NCI-H345 treated with DMSO at 0.1 percent for 48 hours (cell line): ENCODE results near the gene CHSY3.

Experiments
- DNase-seq: peaks from one replicate; lab custom pipeline; 2025; ENCODE audit not compliant: unreplicated experiment; lab: John Stamatoyannopoulos, UW

CHSY3 gene

DNA sequence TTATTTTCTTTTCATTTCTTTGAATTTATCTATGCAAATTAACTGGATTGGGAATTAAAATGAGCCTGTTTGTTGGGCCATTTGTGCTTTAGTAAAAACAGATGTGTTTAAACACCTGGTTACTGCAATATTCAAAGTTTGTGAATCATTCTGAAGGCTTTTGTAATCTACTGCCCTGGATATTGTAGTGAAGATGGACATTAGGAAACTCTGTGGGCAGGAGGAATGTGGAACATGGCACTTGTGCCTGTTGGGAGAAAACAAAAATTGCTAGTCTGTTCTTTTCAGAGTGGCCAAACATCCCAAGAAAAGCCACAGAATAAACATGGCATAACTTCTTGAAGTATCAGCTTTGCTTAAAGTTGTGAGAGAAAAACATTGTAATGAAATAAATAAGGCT, 40.8 kb downstream of the CHSY3 start:
- DNase-seq: no peak

DNA sequence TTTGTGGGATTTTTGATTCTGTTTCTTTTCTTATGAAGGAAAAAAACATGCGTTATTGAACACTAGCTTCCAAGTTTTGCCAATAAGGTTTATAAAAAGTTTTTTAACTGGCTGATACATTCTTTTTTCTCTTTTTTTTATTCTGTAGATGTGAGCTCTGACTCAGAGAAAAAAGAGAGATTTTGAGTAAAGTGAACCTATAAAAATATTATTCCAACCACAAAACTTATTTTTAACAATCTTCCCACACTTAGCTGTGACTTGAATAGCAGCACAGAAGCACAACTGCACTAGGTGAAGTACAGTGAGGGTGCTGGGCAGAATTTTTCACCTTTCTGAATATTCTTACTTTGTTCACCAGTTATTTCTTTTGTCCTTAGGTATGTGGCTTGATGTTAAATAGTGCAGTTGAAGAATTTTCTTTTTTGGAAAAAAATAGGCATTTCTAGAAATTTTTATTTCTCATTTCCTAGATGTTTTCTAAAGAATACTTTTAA, 41.6 kb downstream of the CHSY3 start:
- no peak for DNase-seq

DNA sequence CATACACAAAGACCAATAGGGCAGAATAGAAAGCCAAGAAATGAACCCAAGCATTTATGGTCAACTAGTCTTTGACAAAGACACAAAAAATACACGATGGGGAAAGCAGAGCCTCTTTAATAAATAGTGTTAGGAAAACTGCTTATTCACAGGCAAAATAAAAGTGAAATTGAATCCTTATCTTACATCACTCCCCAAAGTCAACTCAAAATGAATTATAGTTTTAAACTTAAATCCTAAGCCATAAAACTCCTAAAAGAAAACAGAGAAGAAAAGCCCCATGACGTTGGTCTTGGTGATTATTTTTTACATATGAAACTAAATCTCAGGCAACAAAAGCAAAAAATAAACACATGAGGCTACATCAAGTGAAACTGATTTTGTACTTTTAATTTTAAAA, 46.8 kb downstream of the CHSY3 start:
- no peak for DNase-seq

DNA sequence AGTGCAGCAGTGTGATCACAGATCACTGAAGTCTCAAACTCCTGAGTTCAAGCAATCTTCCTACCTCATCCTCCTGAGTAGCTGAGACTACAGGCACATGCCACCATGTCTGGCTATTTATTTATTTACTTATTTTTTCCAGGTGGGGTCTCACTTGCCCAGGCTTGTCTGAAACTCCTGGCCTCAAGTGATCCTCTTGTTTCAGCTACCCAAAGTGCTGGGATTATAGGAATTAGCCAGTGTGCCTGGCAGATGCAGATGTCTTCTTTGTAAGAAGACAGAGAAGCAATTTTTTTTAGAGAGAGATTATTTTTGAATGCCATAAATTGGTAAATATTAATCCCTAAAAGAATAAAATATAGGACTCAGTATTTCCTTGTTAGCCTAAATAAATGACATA, 54.3 kb downstream of the CHSY3 start:
- no peak for DNase-seq

DNA sequence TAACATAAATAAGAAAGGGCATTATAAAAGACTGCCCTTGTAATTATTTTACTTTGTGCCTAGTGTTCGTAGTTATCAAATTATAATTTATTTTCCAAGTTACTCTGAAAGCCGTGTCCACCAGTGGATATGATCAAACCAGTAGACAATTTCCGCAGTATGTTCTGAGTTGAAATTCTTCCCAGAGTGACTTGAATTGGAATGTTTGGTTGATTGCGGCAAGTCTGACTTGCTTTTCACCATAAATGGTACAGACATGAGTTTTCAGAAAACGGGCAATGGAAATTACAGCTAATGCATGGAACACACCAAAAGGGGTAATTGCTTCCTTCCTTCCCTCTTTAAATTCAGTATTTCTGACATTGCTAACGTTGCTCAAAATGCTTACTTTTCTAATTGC, 56.6 kb downstream of the CHSY3 start:
- DNase-seq: no peak

DNA sequence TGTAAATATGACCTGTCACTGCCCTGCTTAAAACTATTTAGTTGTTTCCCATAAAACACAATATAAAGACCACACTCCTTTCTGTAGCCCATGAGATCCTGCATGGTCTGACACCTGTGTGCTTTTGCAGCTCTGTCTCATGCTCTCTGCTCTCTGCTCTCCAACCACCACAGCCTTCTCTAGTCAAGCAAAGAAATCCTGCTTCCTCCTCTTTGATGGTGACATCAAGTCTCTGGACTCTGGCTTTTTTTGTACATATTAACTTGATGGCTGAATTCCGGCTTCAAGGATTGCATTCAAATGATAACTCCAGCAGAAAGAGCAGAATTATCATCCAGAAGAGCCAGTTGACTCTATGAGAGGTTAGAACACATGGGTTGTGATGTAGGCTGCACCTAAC, 58.2 kb downstream of the CHSY3 start:
- no peak for DNase-seq

DNA sequence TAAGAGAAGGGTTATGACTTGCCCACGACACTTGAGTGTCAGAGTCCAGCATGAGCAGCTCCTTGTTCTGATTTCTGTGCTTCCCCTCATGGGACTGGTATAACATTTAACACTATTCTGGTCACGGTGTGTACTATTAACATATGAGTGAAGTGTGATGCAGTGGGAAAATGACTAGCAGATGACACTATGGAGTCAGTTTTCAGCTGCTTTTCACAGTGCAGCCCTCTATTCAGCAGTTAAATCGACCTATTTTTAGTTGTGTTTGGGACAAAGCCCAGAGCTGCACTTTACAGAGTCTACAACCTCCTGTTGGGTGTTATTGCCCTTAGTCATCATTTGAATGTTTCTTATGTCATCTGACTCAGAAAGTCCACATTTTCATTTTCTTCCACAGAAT, 59.1 kb downstream of the CHSY3 start:
- no peak for DNase-seq

DNA sequence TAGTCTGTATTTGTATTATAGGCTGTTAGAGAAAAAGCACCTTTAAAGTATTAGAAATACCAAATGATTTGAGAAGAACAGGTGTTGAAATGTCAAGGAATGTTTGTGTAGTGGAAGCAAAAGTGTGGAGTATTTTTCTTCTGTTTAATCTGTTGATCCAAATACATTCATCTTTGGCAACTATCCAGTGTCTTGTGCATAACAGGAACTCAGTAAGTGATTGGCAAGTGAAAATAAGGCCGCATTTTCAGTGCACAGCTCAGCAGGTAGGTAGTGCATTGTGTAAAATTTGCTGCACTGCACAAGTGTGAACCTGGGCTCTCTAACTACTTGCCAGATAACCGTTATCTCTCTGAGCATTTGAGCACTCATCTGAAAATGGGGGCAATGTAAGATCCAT, 61.8 kb downstream of the CHSY3 start:
- DNase-seq: no peak

DNA sequence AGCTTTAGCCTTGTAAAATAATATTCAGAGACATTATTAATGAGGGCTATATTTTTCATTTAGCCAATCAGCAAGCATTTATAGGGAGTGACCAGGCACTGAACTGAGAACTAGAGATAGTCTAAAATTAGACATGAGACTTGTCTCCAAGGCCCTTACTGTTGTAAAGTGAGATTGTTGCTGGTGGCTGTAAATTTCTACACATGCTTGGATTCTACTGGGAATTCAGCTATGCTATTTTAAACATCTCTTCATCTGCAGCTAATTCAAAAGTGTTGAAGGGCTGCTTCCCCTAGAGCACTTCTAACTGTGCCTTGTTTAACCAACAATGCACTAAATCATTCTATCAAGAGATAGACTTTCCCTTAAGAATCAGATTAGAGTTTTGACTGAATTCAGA, 67.4 kb downstream of the CHSY3 start:
- DNase-seq: no peak

DNA sequence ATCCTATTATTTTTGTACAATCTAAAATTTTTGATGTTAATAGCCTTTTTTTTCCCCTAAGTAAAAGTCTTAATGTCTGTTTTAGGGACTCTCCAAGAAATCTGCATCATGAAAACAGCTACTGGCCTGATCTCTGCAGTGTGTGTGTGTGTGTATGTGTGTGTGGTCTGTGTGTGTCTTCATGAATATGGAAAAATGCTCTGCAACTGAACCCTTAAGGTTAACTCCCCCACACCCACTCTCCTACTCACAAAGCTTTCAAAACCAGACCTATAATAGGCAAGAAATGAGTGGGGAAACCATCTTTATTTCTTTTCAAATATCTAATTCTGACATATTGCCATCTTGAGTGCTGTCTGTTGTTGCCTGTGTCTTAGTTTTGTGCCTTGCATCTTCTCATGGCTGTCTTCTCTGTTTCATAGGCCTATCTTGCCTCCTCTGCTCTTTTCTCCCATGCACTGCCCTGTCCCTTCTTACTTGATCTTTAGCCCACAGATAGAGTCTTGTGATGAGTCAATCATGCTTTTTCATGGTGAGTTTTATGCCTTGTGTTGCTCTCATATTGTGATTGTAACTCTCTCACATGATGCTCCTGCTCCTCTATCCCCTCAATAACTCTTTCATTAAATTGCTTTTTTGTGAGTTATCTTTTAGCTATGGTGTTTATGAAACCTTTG, 68.3 kb downstream of the CHSY3 start:
- DNase-seq: no peak

DNA sequence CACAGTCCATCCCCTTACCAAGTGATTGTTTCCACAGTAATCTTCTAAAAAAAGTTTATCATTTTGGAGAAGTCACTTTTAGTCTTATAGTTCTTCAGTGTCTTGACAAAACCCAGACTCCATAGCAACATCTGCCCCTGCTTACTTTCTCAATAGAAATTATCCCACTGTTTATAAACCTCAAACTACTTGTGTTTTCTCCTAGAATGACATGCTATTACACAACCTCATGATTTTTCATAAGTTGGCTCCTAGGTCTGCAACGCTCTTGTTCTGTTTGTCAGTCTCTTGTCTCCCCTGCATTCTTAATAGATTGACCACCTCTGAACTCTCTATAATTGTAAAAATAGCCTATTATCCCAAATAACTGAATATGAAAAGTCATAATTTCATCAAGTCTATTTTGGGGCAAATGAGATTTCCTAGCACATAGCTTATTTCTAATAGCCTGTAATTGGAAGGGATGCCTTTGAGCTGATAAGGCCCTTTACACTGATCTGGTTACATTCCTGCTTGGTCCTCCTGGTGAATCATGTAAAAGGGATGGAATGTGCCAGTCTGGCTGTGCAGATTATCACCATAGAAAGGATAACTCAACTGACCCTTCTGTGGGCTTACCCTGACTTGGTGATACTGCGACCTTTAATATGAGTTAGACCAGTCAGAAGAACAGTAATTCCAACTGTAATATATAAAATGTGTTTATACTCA, 69.6 kb downstream of the CHSY3 start:
- DNase-seq: no peak

DNA sequence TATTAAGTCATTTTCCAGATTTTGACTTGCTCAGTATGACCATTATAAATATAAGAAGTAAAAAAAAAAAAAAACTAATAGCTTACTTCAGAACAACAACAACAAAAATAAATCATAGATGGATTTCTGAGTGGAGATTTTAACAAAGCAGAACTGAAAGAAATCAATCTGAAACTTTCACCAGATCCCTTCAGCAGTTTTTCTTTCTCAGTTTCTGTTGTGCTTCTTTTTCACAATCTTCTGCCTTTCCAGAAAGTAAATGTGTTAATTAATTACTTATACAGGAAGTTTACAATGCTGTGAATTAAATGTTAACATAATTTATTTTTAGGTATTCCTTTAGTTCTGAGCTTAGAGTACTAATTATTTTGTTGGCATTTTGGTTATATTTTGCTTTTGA, 73.5 kb downstream of the CHSY3 start:
- DNase-seq: no peak

DNA sequence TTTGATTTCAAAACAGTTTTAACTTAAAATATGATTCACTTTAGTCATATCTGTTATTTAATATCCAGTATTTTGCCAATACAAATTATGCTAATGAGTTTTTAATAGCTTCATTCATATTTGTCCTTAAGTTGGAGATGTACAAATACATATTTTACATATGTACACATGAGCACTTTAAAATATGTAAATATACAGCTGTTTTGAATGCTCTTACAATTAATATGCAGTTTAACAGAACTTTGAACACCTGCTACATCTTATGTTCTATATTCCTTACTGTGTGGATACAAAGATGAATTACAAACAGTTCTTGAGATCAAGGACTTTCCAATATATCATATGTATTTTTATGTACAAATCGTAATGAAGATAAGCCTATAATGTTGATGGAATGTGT, 74.0 kb downstream of the CHSY3 start:
- DNase-seq: no peak

DNA sequence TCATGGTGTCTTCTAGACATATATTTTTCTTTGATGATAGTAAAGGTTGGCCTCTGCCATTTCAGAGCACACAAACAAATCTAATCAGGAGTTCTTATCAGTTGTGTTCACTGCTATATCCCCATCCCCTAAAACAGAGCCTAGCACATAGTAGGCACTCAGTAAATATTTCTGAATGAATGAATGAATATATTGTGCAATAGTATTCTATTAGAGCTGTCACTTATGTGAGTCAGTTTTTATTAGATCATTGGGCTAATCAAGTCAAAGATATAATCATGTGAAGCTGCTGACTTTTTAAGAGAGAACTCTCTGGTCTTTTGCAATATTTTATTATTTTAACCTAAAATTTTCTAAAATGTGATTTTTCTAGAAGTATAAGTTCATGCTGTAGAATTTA, 84.2 kb downstream of the CHSY3 start:
- DNase-seq: no peak

DNA sequence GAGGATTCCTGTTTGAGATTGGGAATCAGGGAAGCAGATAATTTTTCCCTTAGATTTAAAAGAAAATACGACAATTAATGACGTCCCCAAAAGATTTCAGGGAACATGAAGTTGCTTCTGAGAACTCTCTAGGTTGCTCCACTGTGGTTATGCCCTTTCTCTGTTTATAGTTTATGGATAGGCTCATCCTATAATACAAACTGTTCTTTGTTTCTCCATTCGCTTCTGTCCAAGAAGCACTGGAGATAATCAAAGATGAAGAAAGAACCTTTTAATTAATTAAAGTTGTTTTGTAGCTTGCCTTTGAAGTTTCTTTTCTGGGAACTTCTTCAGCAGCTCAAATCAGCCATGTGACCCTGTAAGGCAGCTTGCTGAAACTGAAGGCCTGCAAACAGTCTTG, 87.5 kb downstream of the CHSY3 start:
- no peak for DNase-seq

DNA sequence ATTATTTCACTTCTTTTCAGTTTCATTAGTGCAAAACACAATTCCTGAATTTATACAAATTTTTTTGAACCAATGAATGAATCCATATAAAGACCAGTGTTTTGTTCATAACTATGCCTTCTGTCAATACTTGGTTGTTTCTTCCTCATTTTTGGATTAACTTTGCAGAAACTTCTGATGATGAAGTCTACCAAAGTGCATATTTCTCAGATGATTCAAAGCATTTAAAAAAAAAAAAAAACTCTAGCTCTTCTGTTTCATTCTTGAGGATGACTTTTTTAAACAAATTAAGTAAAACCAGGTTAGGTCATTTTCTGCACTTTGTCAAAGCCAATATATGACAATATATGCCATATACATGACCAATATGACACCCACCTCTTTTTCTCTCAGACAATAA, 92.6 kb downstream of the CHSY3 start:
- no peak for DNase-seq

DNA sequence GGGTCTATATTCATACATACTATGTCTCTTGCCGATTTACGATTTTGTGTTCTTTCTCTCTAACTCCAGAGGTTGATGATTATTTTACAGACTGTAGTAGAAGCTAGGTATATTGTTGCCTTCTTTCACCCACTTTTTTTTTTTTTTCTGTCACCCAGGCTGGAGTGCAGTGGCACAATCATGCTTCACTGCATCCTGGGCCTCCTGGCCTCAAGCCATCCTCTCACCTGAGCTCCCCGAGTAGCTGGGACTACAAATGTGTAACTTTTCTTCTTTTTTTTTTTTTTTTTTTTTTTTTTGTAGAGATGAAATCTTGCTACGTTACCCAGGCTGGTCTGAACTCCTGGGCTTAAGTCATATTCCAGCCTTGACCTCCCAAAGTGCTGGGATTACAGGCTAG, 96.2 kb downstream of the CHSY3 start:
- DNase-seq: no peak

DNA sequence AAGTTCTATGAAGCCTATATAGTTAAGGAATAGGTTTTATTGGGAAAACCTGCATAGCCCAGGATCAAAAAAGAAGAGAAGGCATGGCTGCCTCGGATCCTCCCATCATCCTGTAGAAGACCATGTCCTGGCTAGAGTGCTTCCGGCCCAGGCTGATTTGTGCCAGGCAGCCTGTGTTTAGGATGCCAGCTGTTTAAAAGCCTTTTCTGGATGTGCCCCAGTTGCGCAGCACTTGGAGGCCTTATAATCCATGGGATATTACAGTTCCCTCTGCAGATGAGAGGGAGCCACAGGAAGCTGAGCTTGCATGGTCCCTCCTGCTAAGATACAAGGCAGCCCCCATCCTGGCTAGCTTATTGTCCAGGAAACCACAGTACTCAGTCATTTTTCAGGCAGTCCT, 97.9 kb downstream of the CHSY3 start:
- no peak for DNase-seq

DNA sequence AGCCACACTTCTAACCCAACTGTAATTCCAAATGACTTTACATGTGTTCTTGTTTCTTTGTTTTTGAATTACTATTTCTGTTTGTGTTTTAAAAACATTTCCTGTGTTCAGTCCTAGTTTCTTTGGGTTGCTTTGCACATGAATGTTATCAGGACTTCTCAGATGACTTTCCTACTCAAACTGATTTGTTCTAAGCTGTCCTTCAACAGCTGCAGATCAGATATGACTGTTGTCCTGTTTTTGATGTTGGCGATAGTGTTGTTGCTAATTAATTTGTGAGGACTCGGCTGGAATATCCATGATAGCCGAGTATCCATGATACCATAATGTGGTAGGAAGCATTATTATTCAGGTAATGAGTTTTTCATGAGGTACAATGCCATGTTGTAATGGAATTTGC, 98.6 kb downstream of the CHSY3 start:
- no peak for DNase-seq

DNA sequence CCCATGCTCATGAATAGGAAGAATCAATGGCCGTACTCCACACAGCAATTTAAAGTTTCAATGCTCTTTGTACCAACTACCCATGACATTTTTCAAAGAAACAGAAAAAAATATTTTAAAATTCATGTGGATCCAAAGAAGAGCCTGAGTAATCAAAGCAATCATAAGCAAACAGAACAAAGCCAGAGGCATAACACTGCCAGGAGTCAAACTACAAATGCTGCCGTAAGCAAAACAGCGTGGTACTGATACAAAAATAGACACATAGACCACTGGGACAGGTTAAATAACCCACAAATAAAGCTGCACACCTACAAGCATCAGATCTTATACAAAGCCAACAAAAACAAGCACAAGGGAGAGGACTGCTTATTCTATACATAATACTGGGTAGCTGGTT, 107.7 kb downstream of the CHSY3 start:
- DNase-seq: no peak

DNA sequence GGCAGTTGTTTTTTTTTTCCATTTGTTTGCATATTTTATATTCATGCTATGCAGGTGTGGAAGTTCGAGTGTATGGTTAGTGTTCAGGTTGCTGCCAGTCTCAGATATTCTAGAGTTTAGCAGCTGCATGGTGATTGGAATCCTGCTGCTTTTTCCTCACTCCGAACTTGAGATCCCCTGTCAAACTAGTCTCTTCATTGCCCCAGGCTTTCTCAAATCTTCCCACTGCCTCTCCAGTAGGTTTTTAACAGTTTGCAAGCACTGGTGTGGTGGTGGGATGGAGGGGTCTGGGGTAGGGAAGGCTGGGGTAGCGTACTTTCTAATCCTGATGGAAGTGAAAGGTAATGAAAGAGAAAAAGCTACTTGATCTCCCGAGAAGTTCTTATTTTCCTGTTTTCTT, 112.9 kb downstream of the CHSY3 start:
- no peak for DNase-seq

DNA sequence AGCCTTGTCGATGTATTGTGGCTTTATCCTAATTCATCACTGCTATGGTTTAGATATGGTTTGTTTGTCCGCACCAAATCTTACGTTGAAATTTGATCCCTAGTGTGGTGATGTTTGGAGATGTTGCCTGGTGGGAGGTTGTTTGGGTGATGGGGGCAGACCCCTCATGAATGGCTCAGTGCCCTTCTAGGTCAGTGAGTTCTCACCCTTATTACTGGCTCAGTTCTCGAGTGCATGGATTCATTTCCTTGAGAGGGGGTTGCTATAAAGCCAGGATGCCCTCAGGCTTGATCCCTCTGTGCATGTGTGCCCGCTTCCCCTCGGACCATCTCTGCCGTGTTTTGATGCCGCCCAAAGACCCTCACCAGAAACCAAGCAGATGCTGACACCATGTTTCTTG, 114.4 kb downstream of the CHSY3 start:
- DNase-seq: no peak

DNA sequence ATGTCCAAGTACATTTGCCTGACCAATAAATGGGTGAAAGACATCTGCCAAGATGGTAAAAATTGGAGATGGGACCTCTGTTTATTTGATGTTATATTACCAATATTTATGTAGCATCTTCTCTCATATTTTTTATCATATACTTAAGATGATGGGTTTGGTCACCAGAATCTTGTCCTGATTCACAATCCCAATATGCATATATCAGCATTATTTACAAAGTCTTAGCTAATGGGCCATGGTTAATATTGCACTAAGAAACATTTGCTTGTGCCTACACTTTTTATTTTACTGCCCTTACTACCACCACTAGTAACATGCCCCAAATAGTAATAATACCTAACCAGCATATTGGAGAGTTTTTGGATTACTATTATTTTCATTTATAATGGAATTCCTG, 116.7 kb downstream of the CHSY3 start:
- DNase-seq: no peak
